Tibial nerve (tissue), 4 donors: ENCODE results near the gene RNF144B. TPM values are rescaled to one million over a fixed set of nuclear protein-coding genes. Genes with fewer than 3 reads are reported as not detected.
"Not testable (repeated sequence)": the region's sequence is repeated elsewhere in the genome, so short reads cannot be mapped to it uniquely, and the experiment has no call there.

Experiments
- DNase-seq, 2 donors: peaks; one replicate each; pipeline ENCODE4 v3.0.0-alpha.2; 2019; ENCODE audit warnings: low spot score in 2 of 2
- H3K27ac ChIP-seq, 4 donors: fragments of 200-600 bp; sonication (generic) in 3 of 4; one replicate each; pipeline ENCODE4 v1.5.1; 2017 to 2019; ENCODE audit warnings: mild to moderate bottlenecking in 1 of 4
- H3K27me3 ChIP-seq, 2 donors: fragments of 200-600 bp; sonication (generic) in 1 of 2; one replicate each; pipeline versions ENCODE4 v1.5.1 to v1.6.0; 2017 to 2019
- H3K36me3 ChIP-seq, 3 donors: fragments of 200-600 bp; sonication (generic); one replicate each; pipeline ENCODE4 v1.5.1; 2018 to 2019
- H3K4me1 ChIP-seq, 4 donors: fragments of 200-600 bp; sonication (generic) in 3 of 4; one replicate each; pipeline ENCODE4 v1.5.1; 2017 to 2019
- H3K4me3 ChIP-seq, 4 donors: fragments of 200-600 bp; sonication (generic) in 3 of 4; one replicate each; pipeline ENCODE4 v1.5.1; 2017 to 2019; ENCODE audit warnings: mild to moderate bottlenecking in 1 of 4, moderate library complexity in 1 of 4
- H3K9me3 ChIP-seq, 4 donors: fragments of 200-600 bp; sonication (generic) in 3 of 4; one replicate each; pipeline ENCODE4 v1.5.1; 2017 to 2019
- EP300 ChIP-seq, 2 donors: sonication (generic); formaldehyde crosslinking; IDR thresholded peaks; one replicate each; pipeline ENCODE4 v1.6.1; 2017; ENCODE audit warnings: antibody characterized with exemption in 2 of 2, mild to moderate bottlenecking in 1 of 2
- POLR2A ChIP-seq, 2 donors: fragments of 450-650 bp; IDR thresholded peaks; one replicate each; pipeline ENCODE4 v1.6.1; 2017; ENCODE audit warnings: antibody characterized with exemption in 2 of 2, mild to moderate bottlenecking in 2 of 2, moderate library complexity in 2 of 2
- WGBS, 2 donors: methylation state at CpG; one replicate each; pipeline ENCODE4 v1.1.5; 2018; 5-methylcytosine and 5-hydroxymethylcytosine counted together
- total RNA-seq, 4 donors: library from RNA; depleted of rRNA; stranded (reverse); fragments of >200 nt; gene quantifications; one replicate each; pipeline ENCODE4 v1.1.0, GENCODE V29; 2016
- TF ChIP-seq, protein P1 (sequence below), 5 experiments: fragments of 200-600 bp in 3 of 5; fragments of 450-650 bp in 2 of 5; sonication (generic) in 3 of 5; IDR thresholded peaks; one replicate each; pipeline ENCODE4 v1.5.1; 2016 to 2019; ENCODE audit warnings: antibody characterized with exemption in 5 of 5, mild to moderate bottlenecking in 3 of 5, moderate library complexity in 2 of 5

Gene RNF144B
- total RNA-seq, 4 donors from 2014 or later, result 6.5 to 15.5 (median 13.6) TPM

DNA sequence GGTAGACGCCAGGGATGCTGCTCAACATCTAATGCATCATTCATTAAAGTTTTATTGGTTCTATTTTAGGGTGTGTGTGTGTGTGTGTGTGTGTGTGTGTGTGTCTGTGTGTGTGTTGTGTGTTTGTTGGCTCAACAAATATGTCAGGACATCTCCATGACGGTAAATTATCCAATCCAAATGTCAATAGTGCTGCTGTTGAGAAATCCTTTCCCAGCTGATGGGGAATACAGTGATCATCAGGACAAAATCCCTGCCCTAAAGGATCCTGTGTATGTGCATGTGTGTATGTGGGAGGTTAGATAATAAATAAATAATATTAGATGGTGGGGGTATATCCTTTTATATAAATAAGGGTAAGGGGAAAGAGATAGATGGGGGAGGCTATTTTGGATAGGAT lies 59.6 kb downstream of the RNF144B start:
- TF ChIP-seq POLR2A (IDR thresholded peaks at IDR 0.05) (no peak), EP300 (IDR thresholded peaks at IDR 0.05) (no peak)
- TF ChIP-seq, protein P1, sequence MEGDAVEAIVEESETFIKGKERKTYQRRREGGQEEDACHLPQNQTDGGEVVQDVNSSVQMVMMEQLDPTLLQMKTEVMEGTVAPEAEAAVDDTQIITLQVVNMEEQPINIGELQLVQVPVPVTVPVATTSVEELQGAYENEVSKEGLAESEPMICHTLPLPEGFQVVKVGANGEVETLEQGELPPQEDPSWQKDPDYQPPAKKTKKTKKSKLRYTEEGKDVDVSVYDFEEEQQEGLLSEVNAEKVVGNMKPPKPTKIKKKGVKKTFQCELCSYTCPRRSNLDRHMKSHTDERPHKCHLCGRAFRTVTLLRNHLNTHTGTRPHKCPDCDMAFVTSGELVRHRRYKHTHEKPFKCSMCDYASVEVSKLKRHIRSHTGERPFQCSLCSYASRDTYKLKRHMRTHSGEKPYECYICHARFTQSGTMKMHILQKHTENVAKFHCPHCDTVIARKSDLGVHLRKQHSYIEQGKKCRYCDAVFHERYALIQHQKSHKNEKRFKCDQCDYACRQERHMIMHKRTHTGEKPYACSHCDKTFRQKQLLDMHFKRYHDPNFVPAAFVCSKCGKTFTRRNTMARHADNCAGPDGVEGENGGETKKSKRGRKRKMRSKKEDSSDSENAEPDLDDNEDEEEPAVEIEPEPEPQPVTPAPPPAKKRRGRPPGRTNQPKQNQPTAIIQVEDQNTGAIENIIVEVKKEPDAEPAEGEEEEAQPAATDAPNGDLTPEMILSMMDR (IDR thresholded peaks at IDR 0.05), result no peak
- H3K4me3 ChIP-seq, result no peak overlapping the region
- H3K9me3 ChIP-seq, result no peaks in the 10 kb centered on the region
- no peaks in the 10 kb centered on the region for H3K27me3 ChIP-seq
- no peak overlapping the region for H3K27ac ChIP-seq
- DNase-seq, result no peak
- H3K36me3 ChIP-seq, result no peaks in the 10 kb centered on the region
- H3K4me1 ChIP-seq, result peaks cover 0 to 8% (median 0%) of the 10 kb centered on the region in 4 donors
- WGBS, 2 donors, result 92 to 98% methylated on average over 2 of the region's 2 CpGs

DNA sequence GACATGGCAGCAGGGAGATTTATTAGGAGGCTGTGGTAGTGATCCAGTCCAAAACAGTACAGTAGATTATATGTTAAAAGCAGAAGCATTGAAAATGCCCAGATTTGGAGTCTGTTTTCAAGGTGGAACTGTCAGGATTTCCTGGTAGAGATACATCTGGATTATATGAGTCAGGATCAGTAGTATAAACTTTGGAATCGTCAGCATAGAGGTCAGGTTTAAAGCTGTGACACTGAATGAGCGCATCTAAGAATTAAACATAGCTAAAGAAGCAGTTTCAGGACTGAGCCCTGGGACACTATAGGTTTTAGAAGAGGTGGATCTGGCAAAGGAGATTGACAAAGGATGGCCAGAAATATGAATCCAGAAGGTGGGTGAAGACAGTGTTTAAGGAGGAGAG lies 60.4 kb downstream of the RNF144B start:
- H3K4me1 ChIP-seq, result peaks cover 0 to 8% (median 0%) of the 10 kb centered on the region in 4 donors
- no peak for DNase-seq
- no peak overlapping the region for H3K4me3 ChIP-seq
- H3K36me3 ChIP-seq, result no peaks in the 10 kb centered on the region
- no peaks in the 10 kb centered on the region for H3K27me3 ChIP-seq
- no peaks in the 10 kb centered on the region for H3K9me3 ChIP-seq
- 83 to 85% methylated on average over 2 of the region's 2 CpGs for WGBS, 2 donors
- no peak for TF ChIP-seq POLR2A (IDR thresholded peaks at IDR 0.05)
- TF ChIP-seq EP300 (IDR thresholded peaks at IDR 0.05), result no peak
- TF ChIP-seq, protein P1 (IDR thresholded peaks at IDR 0.05), result no peak
- H3K27ac ChIP-seq, result no peak overlapping the region

DNA sequence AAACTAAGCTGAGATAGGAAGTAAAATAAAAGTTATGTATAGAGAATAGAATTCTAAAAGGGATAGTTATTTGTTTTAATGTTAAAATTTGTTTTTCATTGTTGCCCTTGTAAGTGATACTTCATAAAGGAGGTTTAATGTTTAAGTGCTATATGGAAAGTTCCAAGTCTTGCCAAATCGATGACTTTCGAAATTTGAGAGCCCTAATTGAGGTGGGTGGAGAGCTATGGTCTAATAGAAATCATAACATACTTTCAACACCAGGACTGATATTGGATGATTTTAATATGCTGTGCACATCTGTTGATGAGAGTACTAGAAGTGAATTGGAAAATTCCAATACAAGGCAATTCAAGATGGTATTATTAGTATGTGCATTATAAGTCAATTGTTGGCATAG lies 64.6 kb downstream of the RNF144B start:
- WGBS, 2 donors, result 84 to 93% methylated on average over 2 of the region's 2 CpGs

GRCh38 chr6:18454446-18454845 lies 67.3 kb downstream of the RNF144B start:
- WGBS, 2 donors, result 78 to 83% methylated on average over 4 of the region's 4 CpGs
- Histone ChIP-seq H3K4me1 (no peaks in the 10 kb centered on the region), H3K36me3 (no peaks in the 10 kb centered on the region), H3K4me3 (no peak overlapping the region), H3K27me3 (no peaks in the 10 kb centered on the region), H3K27ac (no peak overlapping the region), H3K9me3 (no peaks in the 10 kb centered on the region)
- no peak for DNase-seq
- TF ChIP-seq EP300 (IDR thresholded peaks at IDR 0.05) (no peak), POLR2A (IDR thresholded peaks at IDR 0.05) (no peak)
- TF ChIP-seq, protein P1 (IDR thresholded peaks at IDR 0.05), result no peak

More for the DNA sequence above, 64.6 kb downstream of the RNF144B start:
- Histone ChIP-seq H3K36me3 (no peaks in the 10 kb centered on the region), H3K9me3 (no peaks in the 10 kb centered on the region), H3K27me3 (no peaks in the 10 kb centered on the region), H3K4me3 (no peak overlapping the region), H3K27ac (no peak overlapping the region), H3K4me1 (no peaks in the 10 kb centered on the region)
- DNase-seq, result no peak
- no peak for TF ChIP-seq EP300 (IDR thresholded peaks at IDR 0.05)
- TF ChIP-seq POLR2A (IDR thresholded peaks at IDR 0.05), result no peak
- TF ChIP-seq, protein P1 (IDR thresholded peaks at IDR 0.05), result no peak

GRCh38 chr6:18457065-18457737 lies 70.1 kb downstream of the RNF144B start:
- TF ChIP-seq POLR2A (IDR thresholded peaks at IDR 0.05) (no peak), EP300 (IDR thresholded peaks at IDR 0.05) (no peak)
- TF ChIP-seq, protein P1 (IDR thresholded peaks at IDR 0.05), result no peak
- no peaks in the 10 kb centered on the region for H3K9me3 ChIP-seq
- H3K4me3 ChIP-seq, result no peak overlapping the region
- H3K27me3 ChIP-seq, result no peaks in the 10 kb centered on the region
- 58 to 59% methylated on average over 10 of the region's 10 CpGs for WGBS, 2 donors
- no peaks in the 10 kb centered on the region for H3K36me3 ChIP-seq
- no peak overlapping the region for H3K27ac ChIP-seq
- no peaks in the 10 kb centered on the region for H3K4me1 ChIP-seq
- no peak for DNase-seq

DNA sequence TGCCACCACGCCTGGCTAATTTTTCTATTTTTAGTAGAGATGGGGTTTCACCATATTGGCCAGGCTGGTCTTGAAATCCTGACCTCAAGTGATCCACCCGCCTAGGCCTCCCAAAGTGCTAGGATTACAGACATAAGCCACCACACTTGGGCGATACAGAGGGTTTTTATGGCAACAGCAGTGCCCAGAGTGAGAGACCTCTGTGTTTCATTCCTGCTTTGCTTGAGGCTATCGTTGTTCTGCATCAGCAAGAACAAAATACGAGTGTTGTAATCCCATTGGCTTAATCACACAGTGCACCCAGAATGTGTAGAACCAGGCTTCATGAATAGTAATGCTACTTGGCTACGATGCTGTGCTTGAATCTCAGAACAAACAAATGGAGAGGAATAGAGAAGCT lies 70.9 kb downstream of the RNF144B start:
- H3K27ac ChIP-seq, H3K9me3 ChIP-seq, DNase-seq, H3K27me3 ChIP-seq, H3K4me3 ChIP-seq, H3K36me3 ChIP-seq, H3K4me1 ChIP-seq: not testable (repeated sequence)
- WGBS, 2 donors, result 80 to 83% methylated on average over 6 of the region's 6 CpGs
